Stimulated activated CD4-positive, alpha-beta T cell treated with anti-CD3 and anti-CD28 coated beads, Interleukin-2, amount 100 ng/mL, for 24 hours (primary cell): Measurements from ENCODE around the gene PCDHA9.
"Not testable (repeated sequence)": the region's sequence is repeated elsewhere in the genome, so short reads cannot be mapped to it uniquely, and the experiment has no call there.

Experiments used
- DNase-seq, 2 donors: peaks; one replicate each; pipeline ENCODE4 v3.0.0-alpha.2; 2020

PCDHA9 gene

DNA sequence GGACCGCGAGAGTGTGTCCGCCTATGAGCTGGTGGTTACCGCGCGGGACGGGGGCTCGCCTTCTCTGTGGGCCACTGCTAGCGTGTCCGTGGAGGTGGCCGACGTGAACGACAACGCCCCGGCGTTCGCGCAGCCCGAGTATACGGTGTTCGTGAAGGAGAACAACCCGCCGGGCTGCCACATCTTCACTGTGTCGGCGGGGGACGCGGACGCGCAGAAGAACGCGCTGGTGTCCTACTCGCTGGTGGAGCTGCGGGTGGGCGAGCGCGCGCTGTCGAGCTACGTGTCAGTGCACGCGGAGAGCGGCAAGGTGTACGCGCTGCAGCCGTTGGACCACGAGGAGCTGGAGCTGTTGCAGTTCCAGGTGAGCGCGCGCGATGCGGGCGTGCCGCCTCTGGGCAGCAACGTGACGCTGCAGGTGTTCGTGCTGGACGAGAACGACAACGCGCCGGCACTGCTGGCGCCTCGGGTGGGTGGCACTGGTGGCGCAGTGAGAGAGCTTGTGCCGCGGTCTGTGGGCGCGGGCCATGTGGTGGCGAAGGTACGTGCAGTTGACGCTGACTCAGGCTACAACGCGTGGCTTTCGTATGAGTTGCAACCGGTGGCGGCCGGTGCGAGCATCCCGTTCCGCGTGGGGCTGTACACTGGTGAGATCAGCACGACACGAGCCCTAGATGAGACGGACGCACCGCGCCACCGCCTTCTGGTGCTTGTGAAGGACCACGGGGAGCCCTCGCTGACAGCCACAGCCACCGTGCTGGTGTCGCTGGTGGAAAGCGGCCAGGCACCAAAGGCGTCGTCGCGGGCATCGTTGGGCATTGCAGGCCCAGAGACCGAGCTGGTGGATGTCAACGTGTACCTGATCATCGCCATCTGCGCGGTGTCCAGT, 12.3 kb upstream of the PCDHA9 start:
- no peak for DNase-seq

DNA sequence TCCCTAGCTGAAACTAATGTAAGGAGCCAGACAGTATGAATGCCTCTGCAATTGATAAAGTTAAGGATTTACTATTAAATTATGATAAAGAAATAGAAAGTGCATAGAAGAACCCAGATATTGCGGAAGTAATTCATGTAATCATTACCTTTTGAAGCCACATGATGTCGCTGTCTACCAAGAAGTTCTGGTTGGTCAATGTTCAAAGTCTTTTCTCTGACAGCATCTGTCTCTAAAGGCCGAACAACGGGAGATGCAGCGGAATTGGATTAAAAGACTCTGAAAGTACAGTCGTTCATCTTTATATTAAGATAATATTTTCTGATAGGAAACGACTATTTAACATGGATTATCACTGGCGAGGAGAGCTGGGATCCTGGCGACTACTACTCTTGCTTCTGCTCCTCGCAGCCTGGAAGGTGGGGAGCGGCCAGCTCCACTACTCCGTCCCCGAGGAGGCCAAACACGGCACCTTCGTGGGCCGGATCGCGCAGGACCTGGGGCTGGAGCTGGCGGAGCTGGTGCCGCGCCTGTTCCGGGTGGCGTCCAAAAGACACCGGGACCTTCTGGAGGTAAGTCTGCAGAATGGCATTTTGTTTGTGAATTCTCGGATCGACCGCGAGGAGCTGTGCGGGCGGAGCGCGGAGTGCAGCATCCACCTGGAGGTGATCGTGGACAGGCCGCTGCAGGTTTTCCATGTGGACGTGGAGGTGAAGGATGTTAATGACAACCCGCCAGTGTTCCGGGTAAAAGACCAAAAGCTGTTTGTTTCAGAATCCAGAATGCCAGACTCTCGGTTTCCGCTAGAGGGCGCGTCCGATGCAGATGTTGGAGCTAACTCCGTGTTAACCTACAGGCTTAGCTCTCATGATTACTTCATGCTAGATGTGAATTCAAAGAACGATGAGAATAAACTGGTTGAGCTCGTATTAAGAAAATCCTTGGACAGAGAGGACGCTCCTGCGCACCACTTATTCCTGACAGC, 6.9 kb upstream of the PCDHA9 start, which contains the start of gene PCDHA8:
TSS of gene PCDHA8 (plus strand) at position 210 of the 985 bp plus-strand sequence. CDS start at position 345, 135 bp downstream.
- peak in 1 of 2 donors; percentile 23 for DNase-seq

GRCh38 chr5:140842798-140843733, 5.1 kb upstream of the PCDHA9 start:
- no peak for DNase-seq

GRCh38 chr5:140849831-140850634, 1.9 kb downstream of the PCDHA9 start:
- not testable (repeated sequence) for DNase-seq

- DNase-seq = no peak
Measured at GRCh38 chr5:140855772-140856674, 7.8 kb downstream of the PCDHA9 start, which contains the start of gene PCDHA10. PCDHA10 (plus strand) TSS chr5:140855897; CDS start chr5:140856049, 152 bp downstream.

DNA sequence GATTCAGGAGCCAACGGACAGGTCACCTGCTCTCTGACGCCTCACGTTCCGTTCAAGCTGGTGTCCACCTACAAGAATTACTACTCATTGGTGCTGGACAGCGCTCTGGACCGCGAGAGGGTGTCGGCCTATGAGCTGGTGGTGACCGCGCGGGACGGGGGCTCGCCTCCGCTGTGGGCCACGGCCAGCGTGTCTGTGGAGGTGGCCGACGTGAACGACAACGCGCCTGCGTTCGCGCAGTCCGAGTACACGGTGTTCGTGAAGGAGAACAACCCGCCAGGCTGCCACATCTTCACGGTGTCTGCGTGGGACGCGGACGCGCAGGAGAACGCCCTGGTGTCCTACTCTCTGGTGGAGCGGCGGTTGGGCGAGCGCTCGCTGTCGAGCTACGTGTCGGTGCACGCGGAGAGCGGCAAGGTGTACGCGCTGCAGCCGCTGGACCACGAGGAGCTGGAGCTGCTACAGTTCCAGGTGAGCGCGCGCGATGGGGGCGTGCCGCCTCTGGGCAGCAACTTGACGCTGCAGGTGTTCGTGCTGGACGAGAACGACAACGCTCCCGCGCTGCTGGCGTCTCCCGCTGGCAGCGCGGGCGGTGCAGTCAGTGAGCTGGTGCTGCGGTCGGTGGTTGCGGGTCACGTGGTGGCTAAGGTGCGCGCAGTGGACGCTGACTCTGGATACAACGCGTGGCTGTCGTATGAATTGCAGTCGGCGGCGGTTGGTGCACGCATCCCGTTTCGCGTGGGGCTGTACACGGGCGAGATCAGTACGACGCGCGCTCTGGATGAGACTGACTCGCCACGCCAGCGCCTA, 9.2 kb downstream of the PCDHA9 start:
- no peak for DNase-seq

DNA sequence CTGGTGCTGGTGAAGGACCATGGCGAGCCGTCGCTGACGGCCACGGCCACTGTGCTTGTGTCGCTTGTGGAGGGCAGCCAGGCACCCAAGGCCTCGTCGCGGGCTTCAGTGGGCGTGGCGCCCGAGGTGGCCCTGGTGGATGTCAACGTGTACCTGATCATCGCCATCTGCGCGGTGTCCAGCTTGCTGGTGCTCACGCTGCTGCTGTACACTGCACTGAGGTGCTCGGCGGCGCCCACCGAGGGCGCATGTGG, 9.7 kb downstream of the PCDHA9 start:
- no peak for DNase-seq

DNA sequence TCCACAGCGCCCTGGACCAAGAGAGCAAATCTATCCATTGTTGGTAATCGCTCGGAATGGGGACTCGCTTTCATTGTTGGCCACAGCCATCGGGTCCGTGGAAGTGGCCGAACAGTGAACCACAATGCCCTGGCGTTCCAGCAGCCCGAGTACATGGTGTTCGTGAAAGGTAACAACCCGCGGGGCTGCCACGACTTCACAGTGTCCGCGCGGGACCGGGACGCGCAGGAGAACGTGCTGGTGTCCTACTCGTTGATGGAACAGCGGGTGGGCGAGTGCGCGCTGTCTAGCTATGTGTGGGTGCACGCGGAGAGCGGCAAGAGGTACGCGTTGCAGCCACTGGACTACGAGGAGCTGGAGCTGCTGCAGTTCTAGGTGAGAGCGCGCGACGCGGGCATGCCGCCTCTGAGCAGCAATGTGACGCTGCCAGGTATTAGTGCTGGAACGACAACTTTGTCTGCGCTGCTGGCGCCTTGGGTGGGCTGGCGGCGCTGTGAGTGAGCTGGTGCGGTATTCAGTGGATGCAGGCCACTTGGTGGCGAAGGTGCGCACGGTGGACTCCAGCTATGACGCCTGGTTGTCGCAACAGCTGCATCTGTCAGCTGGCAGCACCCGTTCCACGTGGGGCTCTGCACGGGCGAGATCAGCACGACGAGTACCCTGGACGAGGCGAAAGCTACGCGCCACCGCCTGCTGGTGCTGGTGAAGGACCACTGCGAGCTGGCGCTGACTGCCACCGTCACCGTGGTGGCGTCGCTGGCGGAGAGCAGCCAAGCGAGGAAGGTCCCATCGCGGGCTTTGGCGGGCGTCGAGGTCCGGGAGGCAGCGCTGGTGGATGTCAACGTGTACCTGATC, 14.5 kb downstream of the PCDHA9 start:
- DNase-seq = no peak

- DNase-seq = no peak
Measured at GRCh38 chr5:140868721-140869554, 20.8 kb downstream of the PCDHA9 start, which contains the start of gene PCDHA11. PCDHA11 (plus strand) TSS chr5:140868957; CDS start chr5:140869104, 147 bp downstream.

- DNase-seq = no peak
Measured at GRCh38 chr5:140869555-140869886, 21.3 kb downstream of the PCDHA9 start.

GRCh38 chr5:140870221-140871201, 22.3 kb downstream of the PCDHA9 start:
- DNase-seq = no peak

DNA sequence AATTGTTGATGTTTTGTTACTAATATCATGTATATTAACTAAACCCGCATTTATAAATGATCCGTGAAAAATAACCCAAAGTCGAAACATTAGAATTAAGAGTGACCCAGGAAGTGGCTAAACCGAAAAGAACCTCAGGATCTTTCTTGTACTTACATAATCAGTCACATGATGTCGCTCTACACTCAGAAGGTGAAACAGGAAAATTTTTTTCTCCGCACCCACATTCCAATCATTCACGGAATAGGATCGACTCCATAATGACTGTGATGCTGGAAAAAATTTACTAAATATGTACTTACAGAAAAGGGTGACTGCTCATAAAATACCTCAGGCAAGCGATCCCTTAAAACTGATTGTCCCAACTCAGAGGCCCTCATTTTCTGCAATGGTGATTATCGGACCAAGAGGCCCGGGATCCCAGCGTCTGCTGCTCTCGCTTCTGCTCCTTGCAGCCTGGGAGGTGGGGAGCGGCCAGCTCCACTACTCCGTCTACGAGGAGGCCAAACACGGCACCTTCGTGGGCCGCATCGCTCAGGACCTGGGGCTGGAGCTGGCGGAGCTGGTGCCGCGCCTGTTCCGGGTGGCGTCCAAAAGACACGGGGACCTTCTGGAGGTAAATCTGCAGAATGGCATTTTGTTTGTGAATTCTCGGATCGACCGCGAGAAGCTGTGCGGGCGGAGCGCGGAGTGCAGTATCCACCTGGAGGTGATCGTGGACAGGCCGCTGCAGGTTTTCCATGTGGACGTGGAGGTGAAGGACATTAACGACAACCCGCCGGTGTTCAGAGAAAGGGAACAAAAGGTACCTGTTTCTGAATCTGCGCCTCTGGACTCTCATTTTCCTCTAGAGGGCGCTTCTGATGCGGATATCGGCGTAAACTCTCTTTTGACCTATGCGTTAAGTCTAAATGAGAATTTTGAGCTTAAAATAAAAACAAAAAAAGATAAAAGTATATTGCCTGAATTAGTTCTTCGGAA, 27.2 kb downstream of the PCDHA9 start, which contains the start of gene PCDHA12:
TSS of gene PCDHA12 (plus strand) at position 224 of the 981 bp plus-strand sequence. CDS start at position 389, 165 bp downstream.
- no peak for DNase-seq

- DNase-seq = not testable (repeated sequence)
Measured at GRCh38 chr5:140876541-140877261, 28.5 kb downstream of the PCDHA9 start.

GRCh38 chr5:140877262-140877581, 29.0 kb downstream of the PCDHA9 start:
- DNase-seq = no peak
